Measurements from ENCODE around the gene CD58. TPM values are rescaled to one million over a fixed set of nuclear protein-coding genes. Genes with fewer than 3 reads are reported as not detected.
"Not testable (repeated sequence)": the region's sequence is repeated elsewhere in the genome, so short reads cannot be mapped to it uniquely, and the experiment has no call there.

The CD58 gene
- total RNA-seq, 1 donor from 2014 or later, result 7.2 TPM

DNA sequence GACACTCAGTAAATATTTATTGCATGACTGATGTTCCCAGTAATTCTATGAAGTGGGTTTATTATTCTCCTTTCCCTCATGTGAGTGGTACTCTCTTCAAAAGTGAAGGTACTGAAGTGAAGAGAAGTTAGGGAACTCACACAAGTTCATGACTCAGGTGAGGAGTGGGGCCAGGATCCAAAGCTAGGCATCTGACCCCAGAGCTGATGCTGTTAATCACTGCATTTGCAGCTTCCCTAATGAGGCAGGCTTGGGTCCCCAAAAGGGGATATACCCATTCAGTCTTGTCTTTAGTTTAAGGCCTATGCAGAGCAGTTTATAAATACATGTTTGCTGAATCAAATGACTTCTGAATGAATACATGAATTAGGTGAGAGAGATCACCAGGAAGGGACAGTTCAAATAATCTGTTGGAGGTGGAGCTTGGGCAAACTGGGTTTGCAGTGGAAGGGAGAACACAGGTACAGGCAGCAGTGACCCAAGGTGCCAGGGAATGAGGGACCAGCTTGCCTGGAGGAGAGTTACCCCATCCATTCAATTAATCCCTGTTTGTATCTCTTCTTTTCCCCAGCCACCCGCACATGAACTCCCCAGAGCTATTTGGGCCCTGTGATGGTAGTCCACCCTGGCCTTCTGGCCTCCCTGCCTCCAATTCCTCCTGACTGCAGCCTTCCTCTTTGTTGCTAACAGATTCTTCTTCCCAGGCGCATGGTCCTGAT, 2.0 kb downstream of the CD58 start:
- Mint-ChIP-seq H3K27me3 (peaks cover 11% of the 10 kb centered on the region), H3K36me3 (peaks cover 9% of the 10 kb centered on the region), H3K27ac (peak overlapping the region; percentile 40), H3K4me3 (peak overlapping the region; percentile 90), H3K4me1 (ENCODE audit: unreplicated experiment) (peaks cover 18% of the 10 kb centered on the region), H3K9me3 (no peaks in the 10 kb centered on the region)
- TF ChIP-seq, protein P1, sequence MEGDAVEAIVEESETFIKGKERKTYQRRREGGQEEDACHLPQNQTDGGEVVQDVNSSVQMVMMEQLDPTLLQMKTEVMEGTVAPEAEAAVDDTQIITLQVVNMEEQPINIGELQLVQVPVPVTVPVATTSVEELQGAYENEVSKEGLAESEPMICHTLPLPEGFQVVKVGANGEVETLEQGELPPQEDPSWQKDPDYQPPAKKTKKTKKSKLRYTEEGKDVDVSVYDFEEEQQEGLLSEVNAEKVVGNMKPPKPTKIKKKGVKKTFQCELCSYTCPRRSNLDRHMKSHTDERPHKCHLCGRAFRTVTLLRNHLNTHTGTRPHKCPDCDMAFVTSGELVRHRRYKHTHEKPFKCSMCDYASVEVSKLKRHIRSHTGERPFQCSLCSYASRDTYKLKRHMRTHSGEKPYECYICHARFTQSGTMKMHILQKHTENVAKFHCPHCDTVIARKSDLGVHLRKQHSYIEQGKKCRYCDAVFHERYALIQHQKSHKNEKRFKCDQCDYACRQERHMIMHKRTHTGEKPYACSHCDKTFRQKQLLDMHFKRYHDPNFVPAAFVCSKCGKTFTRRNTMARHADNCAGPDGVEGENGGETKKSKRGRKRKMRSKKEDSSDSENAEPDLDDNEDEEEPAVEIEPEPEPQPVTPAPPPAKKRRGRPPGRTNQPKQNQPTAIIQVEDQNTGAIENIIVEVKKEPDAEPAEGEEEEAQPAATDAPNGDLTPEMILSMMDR (conservative IDR thresholded peaks at IDR 0.05), result no peak
- DNase-seq (ENCODE audit: extremely low spot score, unreplicated experiment), result no peak

GRCh38 chr1:116567790-116568661, 2.8 kb downstream of the CD58 start:
- Mint-ChIP-seq H3K27me3 (peaks cover 10% of the 10 kb centered on the region), H3K36me3 (peaks cover 9% of the 10 kb centered on the region), H3K4me1 (ENCODE audit: unreplicated experiment) (peaks cover 18% of the 10 kb centered on the region), H3K4me3 (peak overlapping the region; percentile 90), H3K27ac (no peak overlapping the region), H3K9me3 (no peaks in the 10 kb centered on the region)
- TF ChIP-seq, protein P1 (conservative IDR thresholded peaks at IDR 0.05), result no peak
- DNase-seq (ENCODE audit: extremely low spot score, unreplicated experiment), result no peak

- DNase-seq (ENCODE audit: extremely low spot score, unreplicated experiment), result no peak
- peaks cover 6% of the 10 kb centered on the region for H3K4me1 Mint-ChIP-seq (ENCODE audit: unreplicated experiment)
- no peaks in the 10 kb centered on the region for H3K27me3 Mint-ChIP-seq
- peaks cover 17% of the 10 kb centered on the region for H3K36me3 Mint-ChIP-seq
- H3K9me3 Mint-ChIP-seq, result no peaks in the 10 kb centered on the region
- H3K27ac Mint-ChIP-seq, result no peak overlapping the region
- no peak overlapping the region for H3K4me3 Mint-ChIP-seq
- TF ChIP-seq, protein P1 (conservative IDR thresholded peaks at IDR 0.05), result no peak
Observed at GRCh38 chr1:116565222-116565621, 5.6 kb downstream of the CD58 start.

- H3K4me1 Mint-ChIP-seq (ENCODE audit: unreplicated experiment), result no peaks in the 10 kb centered on the region
- TF ChIP-seq, protein P1 (conservative IDR thresholded peaks at IDR 0.05), result no peak
- DNase-seq (ENCODE audit: extremely low spot score, unreplicated experiment), result no peak
- H3K27me3 Mint-ChIP-seq, result no peaks in the 10 kb centered on the region
- no peak overlapping the region for H3K4me3 Mint-ChIP-seq
- no peak overlapping the region for H3K27ac Mint-ChIP-seq
- H3K36me3 Mint-ChIP-seq, result peaks cover 17% of the 10 kb centered on the region
- H3K9me3 Mint-ChIP-seq, result no peaks in the 10 kb centered on the region
Observed at GRCh38 chr1:116564426-116564825, 6.4 kb downstream of the CD58 start.

DNA sequence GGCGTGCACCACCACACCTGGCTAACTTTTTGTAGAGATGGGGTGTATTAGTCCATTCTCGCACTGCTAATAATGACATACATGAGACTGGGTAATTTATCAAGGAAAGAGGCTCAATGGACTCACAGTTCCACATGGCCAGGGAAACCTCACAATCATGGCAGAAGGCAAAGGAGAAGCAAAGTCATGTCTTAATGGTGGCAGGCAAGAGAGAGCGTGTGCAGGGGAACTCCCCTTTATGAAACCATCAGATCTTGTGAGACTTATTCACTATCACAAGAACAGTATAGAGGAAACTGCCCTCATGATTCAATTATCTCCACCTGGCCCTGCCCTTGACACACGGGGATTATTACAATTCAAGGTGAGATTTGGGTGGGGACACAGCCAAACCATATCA, 8.4 kb downstream of the CD58 start:
- H3K9me3 Mint-ChIP-seq; DNase-seq (ENCODE audit: extremely low spot score, unreplicated experiment); H3K4me3 Mint-ChIP-seq; H3K27me3 Mint-ChIP-seq; H3K4me1 Mint-ChIP-seq (ENCODE audit: unreplicated experiment); H3K27ac Mint-ChIP-seq: not testable (repeated sequence)
- H3K36me3 Mint-ChIP-seq, result peaks cover 17% of the 10 kb centered on the region

- no peak for DNase-seq (ENCODE audit: extremely low spot score, unreplicated experiment)
- Mint-ChIP-seq H3K27me3 (no peaks in the 10 kb centered on the region), H3K36me3 (peaks cover 17% of the 10 kb centered on the region), H3K4me3 (no peak overlapping the region), H3K9me3 (no peaks in the 10 kb centered on the region), H3K27ac (no peak overlapping the region), H3K4me1 (ENCODE audit: unreplicated experiment) (no peaks in the 10 kb centered on the region)
- TF ChIP-seq, protein P1 (conservative IDR thresholded peaks at IDR 0.05), result no peak
Observed at GRCh38 chr1:116561563-116561962, 9.3 kb downstream of the CD58 start.
